ENCODE measurements around the gene MAP9.
"Not testable (repeated sequence)": the region's sequence is repeated elsewhere in the genome, so short reads cannot be mapped to it uniquely, and the experiment has no call there.

MAP9 gene

DNA sequence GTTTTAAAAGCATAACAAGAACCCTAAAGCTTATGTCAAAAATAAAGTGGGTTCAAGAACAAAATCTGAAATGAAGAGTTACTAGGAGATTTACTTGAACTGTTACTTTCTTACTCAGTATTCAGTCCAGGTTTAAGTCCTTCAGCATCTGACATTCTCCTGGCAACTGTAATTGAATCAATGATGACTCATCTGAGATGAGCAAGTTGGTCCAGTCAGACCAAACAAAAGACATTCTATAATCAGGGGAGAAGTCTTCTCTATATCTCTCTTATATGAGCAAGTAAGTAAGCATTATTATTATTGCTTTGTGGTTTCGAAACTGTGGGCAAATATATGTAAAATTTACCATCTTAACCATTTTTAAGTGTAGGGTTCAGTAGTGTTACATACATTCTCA lies 34.6 kb downstream of the MAP9 start:
- DNase-seq (ENCODE audit: low spot score), result no peak

GRCh38 chr4:155339999-155340398 lies 36.8 kb downstream of the MAP9 start:
- DNase-seq (ENCODE audit: low spot score), result no peak

- DNase-seq (ENCODE audit: low spot score), result no peak
Observed at GRCh38 chr4:155339588-155339987, 37.2 kb downstream of the MAP9 start.

DNA sequence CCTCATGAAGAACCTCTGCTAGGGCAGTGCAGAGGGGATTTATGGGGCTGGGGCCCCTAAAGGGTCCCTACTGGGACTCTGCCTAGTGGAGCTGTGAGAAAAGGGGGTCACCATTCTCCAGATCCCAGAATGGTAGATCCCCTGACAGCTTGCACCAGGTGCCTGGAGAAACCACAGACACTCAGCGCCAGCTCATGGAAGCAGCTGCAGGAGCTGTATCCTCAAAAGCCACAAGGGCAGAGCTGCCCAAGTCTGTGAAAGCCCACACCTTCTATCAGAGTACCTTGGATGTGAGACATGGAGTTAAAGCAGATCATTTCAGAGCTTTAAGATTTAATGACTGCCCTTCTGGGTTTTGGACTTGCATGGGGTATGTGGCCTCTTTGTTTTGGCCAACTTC lies 38.6 kb downstream of the MAP9 start:
- no peak for DNase-seq (ENCODE audit: low spot score)

DNA sequence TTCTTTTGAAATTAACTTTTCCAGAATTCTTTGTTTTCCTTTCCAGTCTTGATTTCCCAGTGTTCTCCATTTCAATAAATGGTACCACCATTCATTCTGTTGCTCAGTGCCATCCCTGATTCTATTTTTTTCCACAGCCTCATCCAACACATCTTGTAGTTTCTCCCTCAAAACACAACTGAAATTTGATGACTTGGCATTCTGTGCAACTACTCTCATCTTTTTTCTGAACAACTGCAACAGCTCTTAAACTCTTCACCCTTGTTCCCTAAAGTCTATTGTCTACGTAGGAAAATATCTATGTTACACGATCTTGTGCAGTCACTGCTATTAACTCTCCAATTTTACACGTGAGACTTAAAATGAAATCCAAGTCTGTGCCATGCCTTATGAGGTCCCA lies 40.5 kb downstream of the MAP9 start:
- no peak for DNase-seq (ENCODE audit: low spot score)

- no peak for DNase-seq (ENCODE audit: low spot score)
Observed at GRCh38 chr4:155331478-155331877, 45.3 kb downstream of the MAP9 start.

DNA sequence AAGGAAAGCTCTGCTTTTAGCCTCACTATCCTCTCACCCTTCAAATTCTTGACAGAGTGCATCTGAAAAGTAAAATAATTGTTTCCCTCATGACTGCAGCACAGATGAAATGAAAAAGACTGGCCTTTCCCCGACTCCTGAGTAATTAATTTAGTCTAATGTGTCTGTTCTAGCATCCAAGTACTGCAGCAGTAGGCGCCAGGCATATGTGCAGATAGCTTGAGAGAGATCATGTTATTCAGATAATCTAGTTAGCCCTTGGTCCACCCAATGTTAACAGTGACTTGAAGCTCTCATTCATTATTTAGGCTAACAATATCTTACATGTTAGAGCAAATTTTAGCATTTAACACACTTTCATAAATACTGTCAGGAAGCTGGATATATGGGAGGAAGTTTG lies 54.0 kb downstream of the MAP9 start:
- DNase-seq (ENCODE audit: low spot score), result no peak

- no peak for DNase-seq (ENCODE audit: low spot score)
Observed at GRCh38 chr4:155321006-155321405, 55.8 kb downstream of the MAP9 start.

DNA sequence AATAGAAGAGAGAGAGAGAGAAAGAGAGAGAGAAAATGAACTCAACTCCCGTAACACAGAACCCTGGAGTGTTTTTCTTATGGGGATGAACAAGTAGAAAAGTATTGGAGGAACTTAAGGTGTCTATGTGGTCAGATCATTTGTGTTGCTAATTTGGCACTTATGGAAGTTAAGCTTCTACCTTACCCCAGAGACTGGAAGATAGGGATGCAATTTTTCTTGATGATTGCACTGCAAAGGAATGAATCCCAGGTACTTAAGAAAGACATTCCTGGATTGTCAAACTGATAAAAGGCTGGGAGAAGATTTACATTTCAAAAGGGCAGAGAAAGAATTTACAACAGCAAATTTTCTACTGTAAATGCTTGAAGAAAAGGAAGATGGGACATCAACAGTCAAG lies 57.2 kb downstream of the MAP9 start:
- DNase-seq (ENCODE audit: low spot score), result no peak

DNA sequence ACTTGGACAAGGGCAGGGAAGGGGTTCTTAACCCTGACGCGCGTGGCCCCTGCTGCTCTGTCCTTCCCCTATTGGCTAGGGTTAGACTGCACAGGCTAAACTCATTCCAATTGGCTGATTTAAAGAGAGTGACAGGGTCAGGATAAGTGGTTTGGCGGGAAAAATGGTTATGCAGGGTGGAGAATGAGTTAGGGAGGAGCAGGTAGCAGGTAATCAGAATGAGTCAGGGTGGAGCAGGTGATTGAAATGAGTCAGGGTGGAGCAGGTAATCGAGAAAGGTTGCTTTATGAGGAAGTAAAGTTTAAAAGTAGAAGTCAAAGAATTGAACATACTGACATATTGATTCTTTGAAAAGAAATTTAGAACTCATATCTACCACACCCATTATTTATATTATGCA lies 64.7 kb downstream of the MAP9 start:
- not testable (repeated sequence) for DNase-seq (ENCODE audit: low spot score)

DNA sequence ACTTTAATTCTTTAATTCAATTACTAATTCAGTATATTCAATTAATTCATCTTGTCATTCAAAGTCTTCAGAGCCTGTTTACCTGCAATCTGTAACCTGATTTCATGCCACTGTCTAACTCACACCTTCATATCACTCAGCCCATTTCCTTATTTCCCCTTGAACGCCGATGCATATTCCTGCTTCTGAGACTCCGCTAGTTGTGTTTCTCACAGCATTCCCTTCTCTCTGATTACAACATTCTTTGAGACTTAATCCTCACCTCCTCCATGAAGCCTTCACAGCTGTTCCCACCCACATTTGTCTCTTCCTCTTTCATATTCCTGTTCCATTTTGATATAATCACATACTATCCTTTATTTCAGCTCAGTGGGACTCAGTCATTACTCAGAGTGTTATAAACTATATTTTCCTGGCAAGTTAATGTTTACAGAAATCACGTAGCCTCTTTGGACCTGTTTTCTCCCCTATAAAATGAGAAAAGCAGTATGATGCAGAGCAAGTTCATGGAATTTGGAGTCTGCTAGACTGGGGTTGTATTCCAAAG lies 69.0 kb downstream of the MAP9 start:
- no peak for DNase-seq (ENCODE audit: low spot score)

- no peak for DNase-seq (ENCODE audit: low spot score)
Observed at GRCh38 chr4:155305619-155306018, 71.1 kb downstream of the MAP9 start.

DNA sequence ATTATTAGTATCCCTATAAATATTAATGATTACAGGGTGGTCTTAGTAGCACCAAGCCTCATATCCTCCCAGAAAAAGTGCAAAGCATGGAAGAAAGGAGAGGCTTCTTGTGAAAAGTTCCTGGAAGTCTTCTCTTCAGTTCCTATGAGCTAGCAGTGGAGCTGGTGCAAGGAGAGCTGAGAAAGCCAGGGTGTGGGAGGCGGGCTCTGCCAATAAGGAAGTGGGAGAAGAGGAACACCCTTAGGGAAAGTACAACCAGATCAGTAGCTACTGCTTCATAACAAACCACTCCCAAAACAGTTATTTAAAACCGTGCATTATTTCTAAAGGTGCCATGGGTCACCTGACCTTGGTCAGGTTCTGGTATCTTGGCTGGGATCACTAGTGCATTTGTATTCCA lies 72.4 kb downstream of the MAP9 start:
- no peak for DNase-seq (ENCODE audit: low spot score)

DNA sequence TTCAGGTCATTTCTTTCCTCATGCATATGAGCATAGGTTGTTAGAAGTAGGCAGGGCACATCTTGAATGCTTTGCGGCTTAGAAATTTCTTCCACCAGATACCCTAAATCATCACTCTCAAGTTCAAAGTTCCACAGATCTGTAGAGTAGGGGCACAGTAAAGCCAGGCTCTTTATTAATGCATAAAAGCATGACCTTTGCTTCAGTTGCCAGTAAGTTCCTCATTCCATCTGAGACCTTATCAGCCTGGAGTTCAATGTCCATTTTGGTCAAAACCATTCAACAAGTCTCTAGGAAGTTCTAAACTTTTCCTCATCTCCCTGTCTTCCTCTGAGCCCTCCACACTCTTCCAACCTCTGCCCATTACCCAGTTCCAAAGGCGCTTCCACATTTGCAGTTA lies 77.7 kb downstream of the MAP9 start:
- no peak for DNase-seq (ENCODE audit: low spot score)
